HepG2 (cell line): ENCODE data around the gene KAZN. TPM values are rescaled to one million over a fixed set of nuclear protein-coding genes. Genes with fewer than 3 reads are reported as not detected.

ENCODE experiments used
- ATM ChIP-seq: fragments of 450-650 bp; IDR thresholded peaks from 2 replicates; pipeline ENCODE4 v1.7.1; 2017; ENCODE audit warnings: mild to moderate bottlenecking, borderline replicate concordance
- CEBPZ ChIP-seq: IDR thresholded peaks from 2 replicates; pipeline ENCODE4 v1.6.1; 2012; ENCODE audit warnings: low read length, improper control_type of control experiment
- FIP1L1 ChIP-seq: fragments of 200-400 bp; formaldehyde crosslinking; IDR thresholded peaks from 2 replicates; pipeline ENCODE4 v1.6.1; 2018; ENCODE audit warnings: low read depth, mild to moderate bottlenecking, low read length, moderate library complexity, borderline replicate concordance; ENCODE audit not compliant: insufficient read depth
- HNF4A ChIP-seq: sonication (generic); formaldehyde crosslinking; IDR thresholded peaks from 2 replicates; pipeline ENCODE4 v1.4.0; 2020; ENCODE audit warnings: missing genetic modification reagents
- HNRNPLL ChIP-seq: fragments of 200-400 bp; formaldehyde crosslinking; IDR thresholded peaks from 2 replicates; pipeline ENCODE4 v1.6.1; 2017; ENCODE audit warnings: mild to moderate bottlenecking, low read depth, low read length; ENCODE audit not compliant: poor library complexity, severe bottlenecking
- ISX ChIP-seq: sonication (generic); formaldehyde crosslinking; conservative IDR thresholded peaks from 2 replicates; pipeline ENCODE4 v1.5.0; 2020; ENCODE audit warnings: missing genetic modification reagents
- KLF16 ChIP-seq, 2 experiments: sonication (generic) in 1 of 2; formaldehyde crosslinking in 1 of 2; IDR thresholded peaks; 2 replicates each; pipeline versions ENCODE4 v1.6.1 to v1.8.0; 2016 to 2023; ENCODE audit warnings: missing genetic modification reagents in 2 of 2, missing compliant biosample characterization in 1 of 2
- NRL ChIP-seq: sonication (generic); formaldehyde crosslinking; IDR thresholded peaks from 2 replicates; pipeline ENCODE4 v1.5.0; 2020; ENCODE audit warnings: missing genetic modification reagents, mild to moderate bottlenecking, moderate library complexity, borderline replicate concordance
- SMC3 ChIP-seq: IDR thresholded peaks from 2 replicates; pipeline ENCODE4 v1.6.1; 2011; ENCODE audit warnings: low read length, improper control_type of control experiment
- SMYD3 ChIP-seq: sonication (generic); formaldehyde crosslinking; IDR thresholded peaks from 2 replicates; pipeline ENCODE4 v1.8.1; 2023; ENCODE audit warnings: mild to moderate bottlenecking, missing genetic modification reagents
- TAF1 ChIP-seq: sonication (generic); formaldehyde crosslinking; IDR thresholded peaks from 2 replicates; pipeline ENCODE4 v1.4.0; 2020; ENCODE audit warnings: missing genetic modification reagents
- ZBTB39 ChIP-seq: sonication (generic); formaldehyde crosslinking; IDR thresholded peaks from 2 replicates; pipeline ENCODE4 v1.5.0; 2020; ENCODE audit warnings: missing genetic modification reagents
- ZNF230 ChIP-seq: sonication (generic); formaldehyde crosslinking; IDR thresholded peaks from 2 replicates; pipeline ENCODE4 v1.4.0; 2020; ENCODE audit warnings: mild to moderate bottlenecking, missing genetic modification reagents
- ZSCAN22 ChIP-seq: sonication (generic); formaldehyde crosslinking; IDR thresholded peaks from 2 replicates; pipeline ENCODE4 v1.4.0; 2020; ENCODE audit warnings: mild to moderate bottlenecking, missing genetic modification reagents
- polyA plus RNA-seq, 8 experiments: library from polyadenylated mRNA; depleted of rRNA in 3 of 8; stranded (reverse) in 7 of 8; unstranded in 1 of 8; fragments of >200 nt; fragmentation: Illumina TruSeq in 4 of 8; extraction: Trizol in 4 of 8; gene quantifications; 2 replicates each; pipeline versions ENCODE4 v1.2.1 to v1.2.3, GENCODE V29; 2011 to 2016; ENCODE audit warnings: low read depth in 4 of 8, missing spikeins in 1 of 8, mixed read lengths in 1 of 8; ENCODE audit not compliant: insufficient read depth in 1 of 8
- total RNA-seq, 5 experiments: library from RNA; depleted of rRNA; stranded (reverse); fragments of >200 nt; fragmentation: Illumina TruSeq; extraction: Trizol; gene quantifications; 2 replicates each; pipeline ENCODE4 v1.2.3, GENCODE V29; 2016; ENCODE audit warnings: low read depth in 1 of 5
- TF ChIP-seq, protein P1 (sequence below): sonication (generic); formaldehyde crosslinking; IDR thresholded peaks from 2 replicates; pipeline ENCODE4 v1.5.1; 2020; ENCODE audit warnings: missing genetic modification reagents, mild to moderate bottlenecking, borderline replicate concordance
- TF ChIP-seq, protein P2 (sequence below): sonication (generic); formaldehyde crosslinking; IDR thresholded peaks from 2 replicates; pipeline ENCODE4 v1.8.0; 2022; ENCODE audit warnings: missing genetic modification reagents, mild to moderate bottlenecking, inconsistent platforms, borderline replicate concordance
- TF ChIP-seq, protein P3 (sequence below): sonication (generic); formaldehyde crosslinking; IDR thresholded peaks from 2 replicates; pipeline ENCODE4 v1.8.0; 2022; ENCODE audit warnings: mild to moderate bottlenecking, missing genetic modification reagents, borderline replicate concordance

The KAZN gene
- total and polyA plus RNA-seq, 2 of the 13 experiments (the other 11 are each of a cell fraction or from before 2014, with no cell fraction given), result 10.4 to 13.5 TPM

- TF ChIP-seq, protein P1, sequence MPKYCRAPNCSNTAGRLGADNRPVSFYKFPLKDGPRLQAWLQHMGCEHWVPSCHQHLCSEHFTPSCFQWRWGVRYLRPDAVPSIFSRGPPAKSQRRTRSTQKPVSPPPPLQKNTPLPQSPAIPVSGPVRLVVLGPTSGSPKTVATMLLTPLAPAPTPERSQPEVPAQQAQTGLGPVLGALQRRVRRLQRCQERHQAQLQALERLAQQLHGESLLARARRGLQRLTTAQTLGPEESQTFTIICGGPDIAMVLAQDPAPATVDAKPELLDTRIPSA (CRISPR knock-in tag), result no peak
- TF ChIP-seq FIP1L1 (no peak), ISX (CRISPR knock-in tag) (no peak), ZBTB39 (CRISPR knock-in tag) (no peak), TAF1 (CRISPR knock-in tag) (no peak), CEBPZ (no peak), ZSCAN22 (no peak), HNRNPLL (no peak), SMYD3 (CRISPR knock-in tag) (no peak), ATM (no peak), ZNF230 (CRISPR knock-in tag) (no peak), SMC3 (0 out of 2 replicates have a peak, but pooled peaks have one; percentile 3), HNF4A (CRISPR knock-in tag) (peak; percentile 92), NRL (CRISPR knock-in tag) (0 out of 2 replicates have a peak, but pooled peaks have one; percentile 42), KLF16 (CRISPR knock-in tag; IDR thresholded peaks at IDR 0.05) (0 out of 4 replicates have a peak, but pooled peaks of 1 of the 2 experiments have one; percentile 23)
- TF ChIP-seq, protein P2, sequence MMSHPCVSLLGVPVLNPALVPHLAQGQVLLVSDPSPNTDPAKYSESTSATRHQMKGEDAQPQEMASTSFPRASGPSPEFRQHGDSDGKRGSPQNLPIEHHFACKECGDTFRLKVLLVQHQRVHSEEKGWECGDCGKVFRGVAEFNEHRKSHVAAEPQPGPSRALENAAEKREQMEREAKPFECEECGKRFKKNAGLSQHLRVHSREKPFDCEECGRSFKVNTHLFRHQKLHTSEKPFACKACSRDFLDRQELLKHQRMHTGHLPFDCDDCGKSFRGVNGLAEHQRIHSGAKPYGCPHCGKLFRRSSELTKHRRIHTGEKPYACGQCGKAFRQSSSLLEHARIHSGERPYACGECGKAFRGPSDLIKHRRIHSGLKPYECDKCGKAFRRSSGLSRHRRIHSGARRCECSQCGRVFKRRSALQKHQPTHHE (CRISPR knock-in tag), result no peak
- TF ChIP-seq, protein P3, sequence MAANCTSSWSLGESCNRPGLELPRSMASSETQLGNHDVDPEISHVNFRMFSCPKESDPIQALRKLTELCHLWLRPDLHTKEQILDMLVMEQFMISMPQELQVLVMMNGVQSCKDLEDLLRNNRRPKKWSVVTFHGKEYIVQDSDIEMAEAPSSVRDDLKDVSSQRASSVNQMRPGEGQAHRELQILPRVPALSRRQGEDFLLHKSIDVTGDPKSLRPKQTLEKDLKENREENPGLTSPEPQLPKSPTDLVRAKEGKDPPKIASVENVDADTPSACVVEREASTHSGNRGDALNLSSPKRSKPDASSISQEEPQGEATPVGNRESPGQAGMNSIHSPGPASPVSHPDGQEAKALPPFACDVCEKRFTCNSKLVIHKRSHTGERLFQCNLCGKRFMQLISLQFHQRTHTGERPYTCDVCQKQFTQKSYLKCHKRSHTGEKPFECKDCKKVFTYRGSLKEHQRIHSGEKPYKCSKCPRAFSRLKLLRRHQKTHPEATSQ (CRISPR knock-in tag), result peak; percentile 89; the same call in 1 of the 2 replicates
Measured at GRCh38 chr1:15020943-15021745, 422.7 kb downstream of the KAZN start (continued).
